MM.1S (cell line): ENCODE data around the gene RGS12.
A peak's percentile ranks its signal among the peaks of the same experiment; 100 is the strongest.

ENCODE experiments used
- DNase-seq: peaks from one replicate; pipeline ENCODE4 v3.0.0-alpha.2; 2015
- H2AFZ ChIP-seq: fragments of 300-600 bp; sonication (generic); 2 replicates; pipeline ENCODE4 v1.6.0; 2016; ENCODE audit warnings: antibody characterized with exemption, low read length
- H3F3A ChIP-seq: fragments of 300-600 bp; sonication (generic); 2 replicates; pipeline ENCODE4 v1.6.1; 2016; ENCODE audit warnings: mild to moderate bottlenecking, antibody characterized with exemption, low read length, moderate library complexity, mixed read lengths; ENCODE audit not compliant: insufficient read depth
- H3K27ac ChIP-seq: fragments of 300-600 bp; sonication (generic); 2 replicates; pipeline ENCODE4 v1.5.1; 2016; ENCODE audit warnings: mild to moderate bottlenecking, low read length
- H3K27me3 ChIP-seq: fragments of 300-600 bp; sonication (generic); replicated peaks from 2 replicates; pipeline ENCODE4 v1.6.0; 2016; ENCODE audit warnings: low read length; ENCODE audit not compliant: insufficient read depth
- H3K36me3 ChIP-seq: fragments of 300-600 bp; sonication (generic); replicated peaks from 2 replicates; pipeline ENCODE4 v1.6.1; 2016; ENCODE audit warnings: mild to moderate bottlenecking, low read length, mixed read lengths; ENCODE audit not compliant: insufficient read depth
- H3K4me1 ChIP-seq: fragments of 300-600 bp; sonication (generic); 2 replicates; pipeline ENCODE4 v1.6.1; 2016; ENCODE audit warnings: low read length, mixed read lengths
- H3K4me2 ChIP-seq: fragments of 300-600 bp; sonication (generic); 2 replicates; pipeline ENCODE4 v1.6.0; 2016; ENCODE audit warnings: low read depth, low read length
- H3K4me3 ChIP-seq: fragments of 300-600 bp; sonication (generic); 2 replicates; pipeline ENCODE4 v1.5.1; 2016; ENCODE audit warnings: low read length, mixed read lengths
- H3K79me2 ChIP-seq: fragments of 300-600 bp; sonication (generic); 2 replicates; pipeline ENCODE4 v1.6.1; 2016; ENCODE audit warnings: mixed run types, low read length, mixed read lengths
- H3K9ac ChIP-seq: fragments of 300-600 bp; sonication (generic); 2 replicates; pipeline ENCODE4 v1.6.1; 2016; ENCODE audit warnings: low read length, mixed read lengths
- H3K9me2 ChIP-seq: fragments of 300-600 bp; sonication (generic); replicated peaks from 2 replicates; pipeline ENCODE4 v1.6.1; 2016; ENCODE audit warnings: mild to moderate bottlenecking, low read length, mixed read lengths; ENCODE audit not compliant: insufficient read depth
- H3K9me3 ChIP-seq: fragments of 300-600 bp; sonication (generic); replicated peaks from 2 replicates; pipeline ENCODE4 v1.6.1; 2016; ENCODE audit warnings: mild to moderate bottlenecking, low read length, mixed read lengths; ENCODE audit not compliant: insufficient read depth
- H4K20me1 ChIP-seq: fragments of 300-600 bp; sonication (generic); 2 replicates; pipeline ENCODE4 v1.6.1; 2016; ENCODE audit warnings: mild to moderate bottlenecking, low read length, moderate library complexity, mixed read lengths; ENCODE audit not compliant: insufficient read depth
- EZH2 ChIP-seq: fragments of 300-600 bp; sonication (generic); optimal IDR thresholded peaks from 2 replicates; pipeline ENCODE3; 2017; ENCODE audit warnings: low read depth, mild to moderate bottlenecking, antibody characterized with exemption, low read length, mixed read lengths
- EZH2phosphoT487 ChIP-seq: fragments of 300-600 bp; sonication (generic); IDR thresholded peaks from 2 replicates; pipeline ENCODE4 v1.6.1; 2018; ENCODE audit warnings: antibody characterized with exemption, low read length
- TF ChIP-seq, protein P1 (sequence below): fragments of 300-600 bp; sonication (generic); IDR thresholded peaks from 2 replicates; pipeline ENCODE4 v1.5.1; 2016; ENCODE audit warnings: antibody characterized with exemption, low read length, mixed read lengths

The RGS12 gene

DNA sequence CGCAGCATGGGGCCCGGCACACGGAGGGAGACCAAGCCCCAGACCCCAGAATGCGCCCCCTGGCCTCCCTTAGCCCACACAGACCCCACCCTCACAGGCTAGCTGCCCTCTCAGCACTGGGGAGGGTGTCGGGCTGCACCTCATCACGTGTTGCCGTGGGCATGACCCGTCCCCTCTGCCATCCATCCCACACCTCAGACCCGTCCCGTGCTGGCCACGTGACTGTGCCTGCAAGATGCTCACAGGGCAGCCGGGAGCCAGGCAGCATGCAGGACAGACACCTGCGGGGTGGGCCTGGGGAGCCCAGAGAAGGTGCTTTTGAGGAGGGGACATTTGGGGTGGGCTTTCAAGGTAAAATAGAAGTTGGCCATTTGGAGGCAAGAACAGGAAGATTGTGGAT, 39.0 kb upstream of the RGS12 start:
- no peaks in the 10 kb centered on the region for H3K9me3 ChIP-seq
- no peak overlapping the region for H3K4me2 ChIP-seq
- DNase-seq = no peak
- H3F3A ChIP-seq = no peaks in the 10 kb centered on the region
- no peak overlapping the region for H3K4me3 ChIP-seq
- H3K9ac ChIP-seq = no peak overlapping the region
- no peaks in the 10 kb centered on the region for H3K9me2 ChIP-seq
- TF ChIP-seq EZH2 = no peak
- TF ChIP-seq, protein P1, sequence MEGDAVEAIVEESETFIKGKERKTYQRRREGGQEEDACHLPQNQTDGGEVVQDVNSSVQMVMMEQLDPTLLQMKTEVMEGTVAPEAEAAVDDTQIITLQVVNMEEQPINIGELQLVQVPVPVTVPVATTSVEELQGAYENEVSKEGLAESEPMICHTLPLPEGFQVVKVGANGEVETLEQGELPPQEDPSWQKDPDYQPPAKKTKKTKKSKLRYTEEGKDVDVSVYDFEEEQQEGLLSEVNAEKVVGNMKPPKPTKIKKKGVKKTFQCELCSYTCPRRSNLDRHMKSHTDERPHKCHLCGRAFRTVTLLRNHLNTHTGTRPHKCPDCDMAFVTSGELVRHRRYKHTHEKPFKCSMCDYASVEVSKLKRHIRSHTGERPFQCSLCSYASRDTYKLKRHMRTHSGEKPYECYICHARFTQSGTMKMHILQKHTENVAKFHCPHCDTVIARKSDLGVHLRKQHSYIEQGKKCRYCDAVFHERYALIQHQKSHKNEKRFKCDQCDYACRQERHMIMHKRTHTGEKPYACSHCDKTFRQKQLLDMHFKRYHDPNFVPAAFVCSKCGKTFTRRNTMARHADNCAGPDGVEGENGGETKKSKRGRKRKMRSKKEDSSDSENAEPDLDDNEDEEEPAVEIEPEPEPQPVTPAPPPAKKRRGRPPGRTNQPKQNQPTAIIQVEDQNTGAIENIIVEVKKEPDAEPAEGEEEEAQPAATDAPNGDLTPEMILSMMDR = no peak
- TF ChIP-seq EZH2phosphoT487 = no peak
- peaks cover 20% of the 10 kb centered on the region for H3K27me3 ChIP-seq
- no peaks in the 10 kb centered on the region for H4K20me1 ChIP-seq
- no peak overlapping the region for H2AFZ ChIP-seq
- no peaks in the 10 kb centered on the region for H3K79me2 ChIP-seq
- no peaks in the 10 kb centered on the region for H3K36me3 ChIP-seq
- no peak overlapping the region for H3K27ac ChIP-seq
- H3K4me1 ChIP-seq = no peaks in the 10 kb centered on the region

DNA sequence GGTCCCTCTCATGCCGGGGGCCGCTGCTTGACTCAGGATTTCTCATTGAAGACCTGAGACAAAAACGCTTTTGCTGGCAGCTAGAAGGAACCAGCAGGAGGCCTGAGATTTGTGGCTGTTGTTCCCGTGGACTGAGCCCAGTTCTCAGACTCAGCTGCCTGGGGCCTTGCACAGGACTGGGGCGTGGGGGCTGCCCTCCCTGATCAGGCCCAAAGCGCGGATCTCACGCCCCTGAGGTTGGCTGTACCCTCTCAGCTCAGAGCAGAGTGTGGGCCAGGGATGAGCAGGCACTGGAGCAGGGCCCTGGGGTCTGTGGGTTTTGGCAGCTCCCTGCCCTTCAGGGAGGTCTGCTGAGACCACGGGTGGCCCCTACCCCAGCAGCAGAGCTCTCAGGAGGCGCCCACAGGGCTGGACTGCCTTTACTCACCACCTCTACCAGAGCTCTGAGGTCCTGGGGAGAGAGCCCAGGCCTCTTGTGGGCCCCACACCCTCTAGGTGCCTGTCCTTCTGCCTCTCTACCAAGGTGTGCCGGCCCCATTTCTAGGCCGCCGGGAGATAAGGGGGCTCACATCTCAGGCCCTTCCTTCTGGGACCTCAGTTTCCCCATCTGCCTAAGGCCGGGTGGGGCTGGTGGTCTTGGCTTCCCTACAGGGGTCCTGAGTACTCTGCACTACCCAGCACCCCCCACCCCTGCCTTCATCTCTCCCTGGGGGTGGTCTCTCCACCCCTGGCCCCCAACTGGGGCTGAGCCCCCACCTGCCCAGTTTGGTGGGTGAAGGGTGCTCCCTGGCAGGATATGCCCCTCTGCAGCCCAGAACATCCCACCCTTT, 38.3 kb upstream of the RGS12 start:
- Histone ChIP-seq H4K20me1 (no peaks in the 10 kb centered on the region), H3K4me2 (no peak overlapping the region), H3K9me2 (no peaks in the 10 kb centered on the region), H3K27me3 (peaks cover 20% of the 10 kb centered on the region), H3K36me3 (no peaks in the 10 kb centered on the region), H3K9ac (no peak overlapping the region), H3F3A (no peaks in the 10 kb centered on the region), H2AFZ (no peak overlapping the region), H3K4me3 (no peak overlapping the region), H3K27ac (no peak overlapping the region), H3K79me2 (no peaks in the 10 kb centered on the region), H3K9me3 (no peaks in the 10 kb centered on the region), H3K4me1 (no peaks in the 10 kb centered on the region)
- no peak for DNase-seq
- TF ChIP-seq EZH2 = no peak
- TF ChIP-seq, protein P1 = no peak
- TF ChIP-seq EZH2phosphoT487 = no peak

DNA sequence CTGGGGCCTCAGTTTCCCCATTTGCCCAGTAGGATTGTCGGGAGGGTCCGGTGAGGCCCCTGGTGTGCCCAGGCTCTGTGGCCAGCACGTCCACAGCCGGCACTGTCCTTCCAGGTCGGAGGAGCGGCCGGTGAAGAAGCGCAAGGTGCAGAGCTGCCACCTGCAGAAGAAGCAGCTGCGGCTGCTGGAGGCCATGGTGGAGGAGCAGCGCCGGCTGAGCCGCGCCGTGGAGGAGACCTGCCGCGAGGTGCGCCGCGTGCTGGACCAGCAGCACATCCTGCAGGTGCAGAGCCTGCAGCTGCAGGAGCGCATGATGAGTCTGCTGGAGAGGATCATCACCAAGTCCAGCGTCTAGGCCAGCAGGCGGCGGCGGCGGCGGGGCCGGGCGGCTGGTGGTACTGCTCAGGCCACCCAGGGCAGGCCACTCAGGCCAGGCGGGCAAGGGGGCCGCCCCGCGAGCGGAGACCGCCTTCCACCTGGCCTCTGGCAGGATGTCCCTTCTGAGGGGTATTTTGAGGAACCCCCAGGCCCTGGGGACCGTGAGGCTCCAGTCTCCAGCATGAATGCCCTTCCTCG, 37.1 kb upstream of the RGS12 start:
- Histone ChIP-seq H3K9ac (no peak overlapping the region), H3K27me3 (peaks cover 21% of the 10 kb centered on the region), H3K4me1 (no peaks in the 10 kb centered on the region), H3K4me2 (peak overlapping the region; percentile 14; the same call in 1 of the 2 replicates), H3K27ac (no peak overlapping the region), H3K36me3 (no peaks in the 10 kb centered on the region), H3K79me2 (no peaks in the 10 kb centered on the region), H3K9me2 (no peaks in the 10 kb centered on the region), H4K20me1 (no peaks in the 10 kb centered on the region), H3K9me3 (no peaks in the 10 kb centered on the region), H3F3A (no peaks in the 10 kb centered on the region), H2AFZ (no peak overlapping the region), H3K4me3 (no peak overlapping the region)
- TF ChIP-seq, protein P1 = no peak
- TF ChIP-seq EZH2phosphoT487 (no peak), EZH2 (no peak)
- DNase-seq = no peak
